ENCODE results near the gene ERC2. TPM values are rescaled to one million over a fixed set of nuclear protein-coding genes. Genes with fewer than 3 reads are reported as not detected.

ERC2 gene
- total RNA-seq, 1 donor, result 0.36 TPM

DNA sequence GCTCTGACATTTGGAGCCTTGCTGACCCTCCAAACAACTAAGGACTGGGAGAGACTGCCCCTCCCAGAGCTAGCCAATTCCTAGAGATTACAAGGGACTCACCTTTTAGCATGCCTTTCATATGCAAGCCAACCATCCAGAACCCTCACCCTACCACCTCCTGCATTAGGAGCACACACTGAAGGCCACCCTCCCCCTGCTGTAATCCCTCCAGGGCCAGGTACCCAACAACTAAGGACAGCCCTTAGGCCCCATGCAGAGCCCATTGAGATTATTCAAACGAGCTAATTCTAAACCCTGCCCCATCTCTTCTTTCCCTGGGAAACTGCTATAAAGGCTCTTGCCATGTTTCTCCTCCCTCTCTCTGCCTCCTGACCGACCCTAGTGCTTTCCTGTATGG, 352.6 kb downstream of the ERC2 start:
- H3K4me1 ChIP-seq (ENCODE audit: insufficient read depth, low read length), result peaks cover 16% of the 10 kb centered on the region
- no peaks in the 10 kb centered on the region for H3K36me3 ChIP-seq (ENCODE audit: insufficient read depth, low read length)
- peaks cover 3% of the 10 kb centered on the region for H3K9me3 ChIP-seq (ENCODE audit: low read depth, low read length)
- no peak for TF ChIP-seq CTCF (IDR thresholded peaks at IDR 0.05; ENCODE audit: extremely low read depth, low read depth, low read length)
- peaks cover 2% of the 10 kb centered on the region for H3K27me3 ChIP-seq (ENCODE audit: insufficient read depth, low read length)
- no peak overlapping the region for H3K27ac ChIP-seq (ENCODE audit: low read depth, low read length)
- no peak overlapping the region for H3K4me3 ChIP-seq (ENCODE audit: insufficient read depth, low read length)
- no peak overlapping the region for H2AFZ ChIP-seq (ENCODE audit: low read length)
- H3K4me2 ChIP-seq (ENCODE audit: insufficient read depth, low read length), result no peak overlapping the region
- DNase-seq (ENCODE audit: insufficient read length, low spot score, missing footprints), result no peak
- no peaks in the 10 kb centered on the region for H4K20me1 ChIP-seq (ENCODE audit: insufficient read depth, low read length)
- no peaks in the 10 kb centered on the region for H3K79me2 ChIP-seq (ENCODE audit: insufficient read depth, low read length)

DNA sequence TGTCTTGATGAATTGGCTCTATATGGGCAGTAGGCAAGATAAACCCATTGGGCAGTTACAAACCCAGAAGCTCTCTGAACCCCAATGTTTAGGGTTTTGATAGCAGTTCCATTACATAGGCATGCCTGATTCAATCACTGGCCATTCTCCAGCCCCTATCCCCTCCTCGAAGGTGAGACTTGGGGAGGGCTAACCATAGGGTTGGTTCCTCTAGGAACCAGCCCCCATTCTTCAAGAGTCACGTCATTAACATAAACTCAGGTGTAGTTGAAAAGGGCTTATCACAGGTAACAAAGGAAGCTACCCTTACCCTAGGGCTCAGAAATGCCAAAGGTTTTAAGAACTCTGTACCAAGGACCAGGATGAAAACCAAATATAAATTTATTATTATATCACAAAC, 353.1 kb downstream of the ERC2 start:
- Histone ChIP-seq H3K4me2 (ENCODE audit: insufficient read depth, low read length) (no peak overlapping the region), H3K9me3 (ENCODE audit: low read depth, low read length) (peaks cover 3% of the 10 kb centered on the region), H3K4me1 (ENCODE audit: insufficient read depth, low read length) (peaks cover 12% of the 10 kb centered on the region), H4K20me1 (ENCODE audit: insufficient read depth, low read length) (no peaks in the 10 kb centered on the region), H3K36me3 (ENCODE audit: insufficient read depth, low read length) (no peaks in the 10 kb centered on the region), H3K27me3 (ENCODE audit: insufficient read depth, low read length) (peaks cover 2% of the 10 kb centered on the region), H3K4me3 (ENCODE audit: insufficient read depth, low read length) (no peak overlapping the region), H2AFZ (ENCODE audit: low read length) (no peak overlapping the region), H3K27ac (ENCODE audit: low read depth, low read length) (no peak overlapping the region), H3K79me2 (ENCODE audit: insufficient read depth, low read length) (no peaks in the 10 kb centered on the region)
- no peak for DNase-seq (ENCODE audit: insufficient read length, low spot score, missing footprints)
- no peak for TF ChIP-seq CTCF (IDR thresholded peaks at IDR 0.05; ENCODE audit: extremely low read depth, low read depth, low read length)

- Histone ChIP-seq H3K27me3 (ENCODE audit: insufficient read depth, low read length) (peaks cover 2% of the 10 kb centered on the region), H3K36me3 (ENCODE audit: insufficient read depth, low read length) (no peaks in the 10 kb centered on the region), H3K79me2 (ENCODE audit: insufficient read depth, low read length) (no peaks in the 10 kb centered on the region), H4K20me1 (ENCODE audit: insufficient read depth, low read length) (no peaks in the 10 kb centered on the region), H2AFZ (ENCODE audit: low read length) (no peak overlapping the region), H3K4me1 (ENCODE audit: insufficient read depth, low read length) (no peaks in the 10 kb centered on the region), H3K4me2 (ENCODE audit: insufficient read depth, low read length) (no peak overlapping the region), H3K27ac (ENCODE audit: low read depth, low read length) (no peak overlapping the region), H3K4me3 (ENCODE audit: insufficient read depth, low read length) (no peak overlapping the region), H3K9me3 (ENCODE audit: low read depth, low read length) (peaks cover 3% of the 10 kb centered on the region)
- TF ChIP-seq CTCF (IDR thresholded peaks at IDR 0.05; ENCODE audit: extremely low read depth, low read depth, low read length), result no peak
- no peak for DNase-seq (ENCODE audit: insufficient read length, low spot score, missing footprints)
These were observed 354.4 kb downstream of the ERC2 start for GRCh38 chr3:56113908-56114307.

DNA sequence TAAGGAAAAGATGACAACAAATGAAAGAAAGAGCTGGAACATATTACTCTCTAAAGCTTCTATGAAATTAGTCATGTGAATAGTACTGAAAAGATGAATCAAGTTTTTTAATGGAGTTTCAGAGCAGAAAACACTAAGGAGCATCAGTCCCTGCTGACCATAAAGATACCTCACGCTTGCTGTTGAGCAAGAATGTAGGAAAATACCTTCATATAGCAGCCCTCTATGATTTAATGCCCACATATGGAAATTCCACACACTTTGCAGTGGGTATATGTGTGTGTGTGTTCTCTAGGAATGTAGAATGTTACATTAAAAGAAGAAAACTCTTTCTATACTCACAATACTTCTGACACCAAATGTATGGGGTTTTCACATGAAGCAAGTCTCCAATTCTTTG, 355.0 kb downstream of the ERC2 start:
- H3K36me3 ChIP-seq (ENCODE audit: insufficient read depth, low read length), result no peaks in the 10 kb centered on the region
- no peak for TF ChIP-seq CTCF (IDR thresholded peaks at IDR 0.05; ENCODE audit: extremely low read depth, low read depth, low read length)
- peaks cover 3% of the 10 kb centered on the region for H3K9me3 ChIP-seq (ENCODE audit: low read depth, low read length)
- peaks cover 2% of the 10 kb centered on the region for H3K27me3 ChIP-seq (ENCODE audit: insufficient read depth, low read length)
- H3K27ac ChIP-seq (ENCODE audit: low read depth, low read length), result no peak overlapping the region
- no peak overlapping the region for H2AFZ ChIP-seq (ENCODE audit: low read length)
- no peaks in the 10 kb centered on the region for H4K20me1 ChIP-seq (ENCODE audit: insufficient read depth, low read length)
- no peak for DNase-seq (ENCODE audit: insufficient read length, low spot score, missing footprints)
- H3K4me1 ChIP-seq (ENCODE audit: insufficient read depth, low read length), result no peaks in the 10 kb centered on the region
- H3K4me2 ChIP-seq (ENCODE audit: insufficient read depth, low read length), result no peak overlapping the region
- H3K79me2 ChIP-seq (ENCODE audit: insufficient read depth, low read length), result no peaks in the 10 kb centered on the region
- no peak overlapping the region for H3K4me3 ChIP-seq (ENCODE audit: insufficient read depth, low read length)

Data from osteoblast (primary cell).